ENCODE results near the gene DLG2.
"Not testable (repeated sequence)": the region's sequence is repeated elsewhere in the genome, so short reads cannot be mapped to it uniquely, and the experiment has no call there.

DLG2 gene

GRCh38 chr11:85359859-85360258, 267.3 kb downstream of the DLG2 start:
- Histone ChIP-seq H3K4ac (ENCODE audit: low read depth in 1 of 2, low read length in 2 of 2) (no peak overlapping the region), H3K4me3 (ENCODE audit: insufficient read depth in 1 of 2, low read depth in 1 of 2, low read length in 2 of 2) (no peak overlapping the region), H3K18ac (ENCODE audit: low read depth in 1 of 2, low read length in 2 of 2) (no peak overlapping the region), H3K14ac (ENCODE audit: low read length in 2 of 2) (no peak overlapping the region), H3K36me3 (ENCODE audit: control insufficient read depth in 1 of 2, insufficient read depth in 2 of 2, low read depth in 1 of 2, low read length in 2 of 2) (no peaks in the 10 kb centered on the region), H3K27ac (ENCODE audit: low read length, poor library complexity, severe bottlenecking) (no peak overlapping the region), H3K4me2 (ENCODE audit: low read length, poor library complexity, severe bottlenecking) (no peak overlapping the region), H2AFZ (ENCODE audit: low read depth, low read length) (no peak overlapping the region), H3K9me3 (ENCODE audit: control insufficient read depth, low read length) (peaks cover 3% of the 10 kb centered on the region), H3K9ac (ENCODE audit: low read length) (no peak overlapping the region), H2BK15ac (ENCODE audit: low read depth, poor library complexity, severe bottlenecking) (no peak overlapping the region), H3K27me3 (ENCODE audit: control insufficient read depth in 1 of 2, insufficient read depth in 1 of 2, low read length in 2 of 2) (no peaks in the 10 kb centered on the region), H2BK5ac (ENCODE audit: low read depth, low read length, poor library complexity, severe bottlenecking) (no peak overlapping the region), H4K8ac (ENCODE audit: low read length) (no peak overlapping the region), H4K91ac (ENCODE audit: low read length) (no peak overlapping the region), H3K4me1 (ENCODE audit: control insufficient read depth, insufficient read depth, low read depth, low read length) (no peaks in the 10 kb centered on the region), H3K79me1 (replicated peaks; ENCODE audit: low read length, poor library complexity, severe bottlenecking) (no peaks in the 10 kb centered on the region), H2BK120ac (ENCODE audit: low read depth, low read length) (no peak overlapping the region), H3K23ac (ENCODE audit: low read length in 2 of 2) (no peak overlapping the region), H2AK5ac (ENCODE audit: low read length, severe bottlenecking) (no peak overlapping the region), H2BK12ac (ENCODE audit: low read length in 2 of 2) (no peak overlapping the region)
- 94% methylated on average over 5 of the region's 6 CpGs for WGBS
- no peak for DNase-seq

- H3K79me1 ChIP-seq (replicated peaks; ENCODE audit: low read length, poor library complexity, severe bottlenecking), result no peaks in the 10 kb centered on the region
- no peak overlapping the region for H4K91ac ChIP-seq (ENCODE audit: low read length)
- H3K18ac ChIP-seq (ENCODE audit: low read depth in 1 of 2, low read length in 2 of 2), result no peak overlapping the region
- no peak overlapping the region for H3K4me3 ChIP-seq (ENCODE audit: insufficient read depth in 1 of 2, low read depth in 1 of 2, low read length in 2 of 2)
- H3K4me1 ChIP-seq (ENCODE audit: control insufficient read depth, insufficient read depth, low read depth, low read length), result no peaks in the 10 kb centered on the region
- H2BK120ac ChIP-seq (ENCODE audit: low read depth, low read length), result no peak overlapping the region
- H3K36me3 ChIP-seq (ENCODE audit: control insufficient read depth in 1 of 2, insufficient read depth in 2 of 2, low read depth in 1 of 2, low read length in 2 of 2), result no peaks in the 10 kb centered on the region
- H3K23ac ChIP-seq (ENCODE audit: low read length in 2 of 2), result no peak overlapping the region
- H3K14ac ChIP-seq (ENCODE audit: low read length in 2 of 2), result no peak overlapping the region
- no peaks in the 10 kb centered on the region for H3K9me3 ChIP-seq (ENCODE audit: control insufficient read depth, low read length)
- no peak overlapping the region for H3K27ac ChIP-seq (ENCODE audit: low read length, poor library complexity, severe bottlenecking)
- no peak overlapping the region for H4K8ac ChIP-seq (ENCODE audit: low read length)
- no peak overlapping the region for H2BK12ac ChIP-seq (ENCODE audit: low read length in 2 of 2)
- no peak overlapping the region for H2BK15ac ChIP-seq (ENCODE audit: low read depth, poor library complexity, severe bottlenecking)
- no peak overlapping the region for H3K9ac ChIP-seq (ENCODE audit: low read length)
- no peaks in the 10 kb centered on the region for H3K27me3 ChIP-seq (ENCODE audit: control insufficient read depth in 1 of 2, insufficient read depth in 1 of 2, low read length in 2 of 2)
- no peak overlapping the region for H3K4me2 ChIP-seq (ENCODE audit: low read length, poor library complexity, severe bottlenecking)
- H3K4ac ChIP-seq (ENCODE audit: low read depth in 1 of 2, low read length in 2 of 2), result no peak overlapping the region
- DNase-seq, result no peak
- H2AFZ ChIP-seq (ENCODE audit: low read depth, low read length), result no peak overlapping the region
- H2BK5ac ChIP-seq (ENCODE audit: low read depth, low read length, poor library complexity, severe bottlenecking), result no peak overlapping the region
- H2AK5ac ChIP-seq (ENCODE audit: low read length, severe bottlenecking), result no peak overlapping the region
Observed at GRCh38 chr11:85355921-85356320, 271.2 kb downstream of the DLG2 start.

- H2BK12ac ChIP-seq (ENCODE audit: low read length in 2 of 2); H3K27me3 ChIP-seq (ENCODE audit: control insufficient read depth in 1 of 2, insufficient read depth in 1 of 2, low read length in 2 of 2); H3K18ac ChIP-seq (ENCODE audit: low read depth in 1 of 2, low read length in 2 of 2); H3K4me2 ChIP-seq (ENCODE audit: low read length, poor library complexity, severe bottlenecking); H3K4ac ChIP-seq (ENCODE audit: low read depth in 1 of 2, low read length in 2 of 2); H2AFZ ChIP-seq (ENCODE audit: low read depth, low read length); H3K9ac ChIP-seq (ENCODE audit: low read length); DNase-seq; H4K8ac ChIP-seq (ENCODE audit: low read length); H2BK120ac ChIP-seq (ENCODE audit: low read depth, low read length); H2AK5ac ChIP-seq (ENCODE audit: low read length, severe bottlenecking); H3K4me1 ChIP-seq (ENCODE audit: control insufficient read depth, insufficient read depth, low read depth, low read length); H3K14ac ChIP-seq (ENCODE audit: low read length in 2 of 2); H4K91ac ChIP-seq (ENCODE audit: low read length); H2BK5ac ChIP-seq (ENCODE audit: low read depth, low read length, poor library complexity, severe bottlenecking); H3K9me3 ChIP-seq (ENCODE audit: control insufficient read depth, low read length); H3K23ac ChIP-seq (ENCODE audit: low read length in 2 of 2); H3K36me3 ChIP-seq (ENCODE audit: control insufficient read depth in 1 of 2, insufficient read depth in 2 of 2, low read depth in 1 of 2, low read length in 2 of 2); H3K79me1 ChIP-seq (replicated peaks; ENCODE audit: low read length, poor library complexity, severe bottlenecking); H2BK15ac ChIP-seq (ENCODE audit: low read depth, poor library complexity, severe bottlenecking); H3K4me3 ChIP-seq (ENCODE audit: insufficient read depth in 1 of 2, low read depth in 1 of 2, low read length in 2 of 2); H3K27ac ChIP-seq (ENCODE audit: low read length, poor library complexity, severe bottlenecking): not testable (repeated sequence)
- 76% methylated on average over 2 of the region's 2 CpGs for WGBS
Observed at GRCh38 chr11:85349539-85349938, 277.6 kb downstream of the DLG2 start.

DNA sequence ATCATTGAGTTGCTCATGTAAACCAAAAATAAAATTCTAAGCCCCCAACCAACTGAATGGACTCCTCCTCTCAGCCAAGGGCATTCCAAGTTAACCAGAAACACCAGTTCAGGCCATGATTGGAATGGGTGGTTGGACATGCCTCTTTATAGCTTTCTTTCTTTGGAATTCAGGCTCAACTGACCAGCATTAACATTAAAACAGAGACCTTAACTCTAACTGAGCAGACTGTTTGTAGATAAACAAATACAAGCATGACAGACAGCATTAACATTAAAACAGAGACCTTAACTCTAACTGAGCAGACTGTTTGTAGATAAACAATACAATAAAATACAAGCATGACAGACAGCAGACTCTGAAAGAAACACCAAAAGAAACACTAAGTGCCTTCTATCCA, 278.2 kb downstream of the DLG2 start:
- Histone ChIP-seq H3K18ac (ENCODE audit: low read depth in 1 of 2, low read length in 2 of 2) (no peak overlapping the region), H4K91ac (ENCODE audit: low read length) (no peak overlapping the region), H4K8ac (ENCODE audit: low read length) (no peak overlapping the region), H3K4me1 (ENCODE audit: control insufficient read depth, insufficient read depth, low read depth, low read length) (no peaks in the 10 kb centered on the region), H2BK5ac (ENCODE audit: low read depth, low read length, poor library complexity, severe bottlenecking) (no peak overlapping the region), H3K79me1 (replicated peaks; ENCODE audit: low read length, poor library complexity, severe bottlenecking) (no peaks in the 10 kb centered on the region), H2BK15ac (ENCODE audit: low read depth, poor library complexity, severe bottlenecking) (no peak overlapping the region), H3K4ac (ENCODE audit: low read depth in 1 of 2, low read length in 2 of 2) (no peak overlapping the region), H3K36me3 (ENCODE audit: control insufficient read depth in 1 of 2, insufficient read depth in 2 of 2, low read depth in 1 of 2, low read length in 2 of 2) (no peaks in the 10 kb centered on the region), H3K23ac (ENCODE audit: low read length in 2 of 2) (no peak overlapping the region), H2AFZ (ENCODE audit: low read depth, low read length) (no peak overlapping the region), H3K9me3 (ENCODE audit: control insufficient read depth, low read length) (peaks cover 6% of the 10 kb centered on the region), H3K4me2 (ENCODE audit: low read length, poor library complexity, severe bottlenecking) (no peak overlapping the region), H2AK5ac (ENCODE audit: low read length, severe bottlenecking) (no peak overlapping the region), H3K9ac (ENCODE audit: low read length) (no peak overlapping the region), H3K27ac (ENCODE audit: low read length, poor library complexity, severe bottlenecking) (no peak overlapping the region), H3K4me3 (ENCODE audit: insufficient read depth in 1 of 2, low read depth in 1 of 2, low read length in 2 of 2) (no peak overlapping the region), H2BK12ac (ENCODE audit: low read length in 2 of 2) (no peak overlapping the region), H2BK120ac (ENCODE audit: low read depth, low read length) (no peak overlapping the region), H3K14ac (ENCODE audit: low read length in 2 of 2) (no peak overlapping the region), H3K27me3 (ENCODE audit: control insufficient read depth in 1 of 2, insufficient read depth in 1 of 2, low read length in 2 of 2) (no peaks in the 10 kb centered on the region)
- no peak for DNase-seq

Data from mesenchymal stem cell (in vitro differentiated cells and primary cell).